ENCODE results near the gene FAM53A.

Gene FAM53A

GRCh38 chr4:1604706-1605205 lies 79.4 kb downstream of the FAM53A start:
- TF ChIP-seq CTCF (IDR thresholded peaks at IDR 0.05): no peak
- no peak overlapping the region for H3K4me3 Mint-ChIP-seq
- no peak for DNase-seq
- H3K27ac Mint-ChIP-seq: no peak overlapping the region
- H3K9me3 Mint-ChIP-seq: no peaks in the 10 kb centered on the region
- peaks cover 11% of the 10 kb centered on the region for H3K27me3 Mint-ChIP-seq (ENCODE audit: low read depth, poor library complexity)
- no peaks in the 10 kb centered on the region for H3K36me3 Mint-ChIP-seq (ENCODE audit: low read depth)
- peaks cover 39% of the 10 kb centered on the region for H3K4me1 Mint-ChIP-seq

GRCh38 chr4:1604181-1604705 lies 79.9 kb downstream of the FAM53A start:
- peaks cover 11% of the 10 kb centered on the region for H3K27me3 Mint-ChIP-seq (ENCODE audit: low read depth, poor library complexity)
- no peaks in the 10 kb centered on the region for H3K9me3 Mint-ChIP-seq
- TF ChIP-seq CTCF (IDR thresholded peaks at IDR 0.05): no peak
- H3K4me3 Mint-ChIP-seq: no peak overlapping the region
- DNase-seq: no peak
- H3K36me3 Mint-ChIP-seq (ENCODE audit: low read depth): no peaks in the 10 kb centered on the region
- no peak overlapping the region for H3K27ac Mint-ChIP-seq
- peaks cover 34% of the 10 kb centered on the region for H3K4me1 Mint-ChIP-seq

DNA sequence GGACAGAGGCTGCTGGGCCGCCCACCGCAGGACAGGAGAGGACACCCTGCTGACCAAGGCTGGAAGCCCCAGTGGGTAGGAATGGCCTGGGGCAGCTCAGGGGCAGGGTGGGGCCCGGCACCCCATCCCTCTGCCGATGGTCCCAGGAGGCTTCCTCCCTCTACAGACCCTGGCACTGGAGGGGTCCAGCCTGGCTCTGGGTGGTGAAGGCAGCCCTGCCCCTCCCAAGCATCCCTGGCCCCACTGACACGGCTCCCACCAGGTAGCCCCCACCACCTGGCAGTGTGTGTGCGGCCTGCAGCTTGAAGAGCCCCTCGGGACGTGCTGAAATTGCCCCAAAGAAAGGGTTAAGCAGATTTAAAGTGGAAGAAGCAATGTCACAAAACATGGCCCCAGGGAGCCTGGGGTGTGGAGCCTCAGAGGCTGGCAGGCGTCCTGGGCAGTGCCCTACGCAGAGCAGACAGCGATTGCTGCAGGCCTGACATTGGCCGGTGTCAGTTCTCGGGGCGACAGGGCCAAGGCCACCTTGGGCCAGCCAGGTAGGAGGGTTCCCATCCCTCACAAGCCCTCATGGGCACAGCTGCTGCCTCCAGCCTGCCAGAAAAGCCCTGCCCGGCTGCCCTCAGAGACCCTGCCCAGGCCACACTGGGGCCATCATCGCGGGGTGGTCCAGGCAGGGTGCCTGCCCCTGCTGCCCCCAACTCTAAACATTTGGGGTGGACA lies 80.5 kb downstream of the FAM53A start:
- Mint-ChIP-seq H3K36me3 (ENCODE audit: low read depth) (no peaks in the 10 kb centered on the region), H3K27ac (no peak overlapping the region), H3K27me3 (ENCODE audit: low read depth, poor library complexity) (peaks cover 11% of the 10 kb centered on the region), H3K4me3 (no peak overlapping the region), H3K4me1 (peaks cover 32% of the 10 kb centered on the region), H3K9me3 (no peaks in the 10 kb centered on the region)
- no peak for DNase-seq
- TF ChIP-seq CTCF (IDR thresholded peaks at IDR 0.05): no peak

DNA sequence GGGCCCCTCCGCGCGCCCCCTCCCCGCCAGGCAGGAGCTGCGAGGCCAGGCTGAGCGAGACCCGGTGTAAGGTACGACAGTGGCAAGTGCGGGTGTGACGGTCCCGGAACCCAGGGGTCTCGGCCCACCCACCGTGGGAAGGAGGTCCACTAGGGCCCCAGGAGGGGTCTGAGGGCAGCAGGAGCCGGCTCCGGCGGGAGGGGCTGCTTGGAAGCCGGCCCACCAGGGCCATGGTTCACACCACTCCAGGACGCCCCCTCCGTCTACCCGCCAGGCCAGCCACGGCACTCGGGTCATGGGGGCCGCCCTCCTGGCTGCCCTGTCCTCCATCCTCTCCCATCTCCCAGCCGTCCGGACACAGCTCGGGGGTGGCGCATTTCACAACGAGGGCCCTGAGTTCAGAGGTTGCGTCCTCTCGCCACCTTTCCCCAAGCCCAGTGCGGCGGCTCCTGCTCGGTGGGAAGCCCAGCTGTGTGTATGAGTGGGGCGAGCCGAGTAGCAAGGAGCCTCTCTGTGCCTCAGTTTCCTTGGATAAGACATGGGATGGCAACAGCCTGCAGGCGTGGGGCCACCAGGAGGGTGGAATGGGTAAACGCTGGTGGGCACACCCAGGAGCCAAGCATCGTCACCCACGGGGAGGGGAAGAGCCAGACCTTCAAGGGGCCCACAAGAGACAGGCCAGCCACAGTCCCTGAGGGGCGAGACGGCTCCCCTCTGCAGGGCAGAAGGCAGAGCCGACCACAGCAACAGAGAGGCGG lies 81.3 kb downstream of the FAM53A start:
- H3K9me3 Mint-ChIP-seq: no peaks in the 10 kb centered on the region
- H3K27me3 Mint-ChIP-seq (ENCODE audit: low read depth, poor library complexity): peaks cover 11% of the 10 kb centered on the region
- no peak for DNase-seq
- no peak overlapping the region for H3K27ac Mint-ChIP-seq
- no peaks in the 10 kb centered on the region for H3K36me3 Mint-ChIP-seq (ENCODE audit: low read depth)
- H3K4me3 Mint-ChIP-seq: no peak overlapping the region
- peaks cover 28% of the 10 kb centered on the region for H3K4me1 Mint-ChIP-seq
- TF ChIP-seq CTCF (IDR thresholded peaks at IDR 0.05): no peak

DNA sequence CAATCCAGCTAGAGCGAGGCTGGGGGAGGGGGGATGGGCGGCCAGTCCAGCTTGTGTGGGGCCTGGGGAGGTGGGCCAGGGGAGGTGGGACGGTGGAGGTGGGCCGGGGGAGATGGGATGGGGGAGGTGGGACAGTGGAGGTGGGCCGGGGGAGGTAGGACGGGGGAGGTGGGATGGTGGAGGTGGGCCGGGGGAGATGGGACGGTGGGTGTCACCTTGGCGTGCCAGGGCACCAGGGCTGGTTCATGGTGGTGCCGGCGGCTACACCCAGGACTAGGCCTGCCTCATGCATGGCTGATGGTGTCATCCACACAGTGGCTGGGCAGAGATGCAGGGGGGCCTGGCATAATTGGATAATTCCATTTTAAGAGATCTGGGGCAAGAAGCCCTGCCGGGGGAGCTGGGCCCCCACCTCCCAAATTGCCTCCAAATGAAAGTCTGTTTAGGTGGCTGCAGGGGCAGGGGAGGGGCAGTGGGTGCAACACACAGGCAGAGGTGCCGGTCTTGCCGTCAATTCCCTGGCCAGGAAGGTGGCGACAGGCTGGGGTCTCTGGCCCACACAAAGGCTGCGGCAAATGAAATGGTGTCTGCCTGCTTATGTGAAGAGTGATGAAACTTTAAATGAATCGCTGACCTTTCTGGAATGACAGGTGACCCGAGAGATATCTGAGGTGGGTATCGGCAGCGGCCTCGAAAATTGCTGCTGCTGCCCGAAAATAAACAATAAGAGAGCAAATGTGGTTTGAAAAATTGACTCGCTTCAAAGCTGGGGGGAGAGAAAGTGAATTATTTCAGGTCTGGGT lies 82.1 kb downstream of the FAM53A start:
- DNase-seq: no peak
- Mint-ChIP-seq H3K9me3 (no peaks in the 10 kb centered on the region), H3K27ac (no peak overlapping the region), H3K4me3 (no peak overlapping the region), H3K27me3 (ENCODE audit: low read depth, poor library complexity) (peaks cover 8% of the 10 kb centered on the region), H3K36me3 (ENCODE audit: low read depth) (no peaks in the 10 kb centered on the region), H3K4me1 (peaks cover 28% of the 10 kb centered on the region)
- no peak for TF ChIP-seq CTCF (IDR thresholded peaks at IDR 0.05)

Measured in nephron progenitor cell (in vitro differentiated cells).